Measurements from ENCODE around the gene COASY. TPM values are rescaled to one million over a fixed set of nuclear protein-coding genes. Genes with fewer than 3 reads are reported as not detected.

The COASY gene
- total and polyA plus RNA-seq, 2 of the 4 experiments (the other 2 are of a cell fraction) = 10.6 to 44.0 TPM

DNA sequence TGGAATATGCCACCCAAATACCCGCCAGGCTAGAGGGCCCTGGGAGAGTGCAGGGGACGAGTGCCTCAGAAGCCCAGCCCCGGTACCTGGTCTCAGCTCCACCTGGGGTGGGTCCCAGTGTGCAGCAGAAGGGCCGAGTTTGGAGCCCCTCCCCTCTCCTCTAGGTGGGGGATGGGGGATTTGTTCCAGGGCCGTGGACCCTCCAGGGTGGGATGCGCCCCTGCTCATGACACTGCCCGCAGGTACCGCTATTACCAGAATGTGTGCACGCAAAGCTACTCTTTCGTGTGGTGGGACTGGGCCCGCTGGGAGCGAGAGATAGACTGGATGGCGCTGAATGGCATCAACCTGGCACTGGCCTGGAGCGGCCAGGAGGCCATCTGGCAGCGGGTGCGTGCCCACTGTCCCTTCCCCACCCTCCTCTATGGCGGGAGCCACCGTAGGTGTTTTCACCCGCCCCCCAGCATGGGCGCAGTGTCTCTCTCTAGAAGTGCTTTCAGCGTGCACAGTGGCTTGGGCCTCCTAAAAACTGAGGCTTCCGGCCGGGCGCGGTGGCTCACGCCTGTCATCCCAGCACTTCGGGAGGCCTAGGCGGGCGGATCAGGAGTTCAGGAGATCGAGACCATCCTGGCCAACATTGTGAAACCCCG is 24.7 kb upstream of the COASY start:
- no peak overlapping the region; the same call in 1 of the 2 replicates for H3K56ac ChIP-seq (ENCODE audit: extremely low read depth, insufficient read depth, low read length)
- peak overlapping the region; percentile 96 for H3K14ac ChIP-seq (replicated peaks; ENCODE audit: low read depth, low read length)
- peak overlapping the region; percentile 69 for H2BK120ac ChIP-seq (ENCODE audit: low read depth, low read length)
- BruUV-seq (replicated peaks) = no TSS peak
- no peaks in the 10 kb centered on the region for H3K27me3 ChIP-seq (ENCODE audit: control insufficient read depth, insufficient read depth, low read length)
- peak overlapping the region; percentile 63 for H2BK5ac ChIP-seq (ENCODE audit: low read depth, low read length, poor library complexity, severe bottlenecking)
- in situ Hi-C loops (cut with MboI; ENCODE audit: low sequenced_read_pairs) = no loop called here
- dilution Hi-C loops (cut with HindIII; ENCODE audit: low sequenced_read_pairs, unreplicated experiment) = no loop called here
- H3K9ac ChIP-seq (ENCODE audit: low read depth, low read length) = peak overlapping the region; percentile 81
- H3K27ac ChIP-seq (ENCODE audit: insufficient read depth, low read length) = peak overlapping the region; percentile 55
- H2AK9ac ChIP-seq (replicated peaks; ENCODE audit: low read depth, low read length, poor library complexity) = peak overlapping the region; percentile 99
- ChIA-PET POLR2A (ENCODE audit: unreplicated experiment) (interaction anchor here (1.6 to 1.8 kb wide), 2 partner anchors 114 to 116 kb away, joined by 4 read pairs; partner anchors contain the start of gene CAVIN1), CTCF (interaction anchor here (0.6 to 1.8 kb wide), 4 partner anchors 10 to 368 kb away, joined by 3 to 6 read pairs (median 3); no protein-coding TSS in a partner anchor)
- peaks cover 10% of the 10 kb centered on the region for H3K4me1 ChIP-seq (ENCODE audit: control insufficient read depth, insufficient read depth, low read length)
- H3K23ac ChIP-seq (ENCODE audit: low read depth, low read length) = peak overlapping the region; percentile 92
- H4K5ac ChIP-seq (ENCODE audit: low read depth, low read length) = no peak overlapping the region
- H2BK20ac ChIP-seq (ENCODE audit: low read depth, low read length) = 0 out of 2 replicates have a peak overlapping the region, but pooled peaks have one; percentile 17
- H3K36me3 ChIP-seq (ENCODE audit: control insufficient read depth, insufficient read depth, low read length) = peaks cover 27% of the 10 kb centered on the region
- no peak for DNase-seq
- H3K18ac ChIP-seq (ENCODE audit: low read depth, low read length) = no peak overlapping the region
- no peak for ATAC-seq (ENCODE audit: low read depth)
- H3K79me1 ChIP-seq (ENCODE audit: low read depth in 1 of 2, low read length in 2 of 2) = peaks cover 16 to 32% of the 10 kb centered on the region in 2 experiments
- WGBS, 2 experiments (ENCODE audit: extremely low coverage in 2 of 2, insufficient read length in 1 of 2) = 95% methylated on average over 6 of the region's 31 CpGs; no CpG with 5 or more reads in 1 of the 2 experiments
- intact Hi-C loops (cut with micrococcal nuclease) = no loop called here
- peak overlapping the region; percentile 90 for H3K4me2 ChIP-seq (ENCODE audit: low read depth, low read length)
- peak overlapping the region; percentile 72 to 95 for H4K8ac ChIP-seq (ENCODE audit: low read depth in 2 of 2, low read length in 2 of 2)
- peak overlapping the region; percentile 93 for H2AK5ac ChIP-seq (ENCODE audit: low read depth, low read length)
- peak overlapping the region; percentile 90 for H2AFZ ChIP-seq (replicated peaks; ENCODE audit: low read length, poor library complexity)
- H4K20me1 ChIP-seq (ENCODE audit: insufficient read depth, low read length) = peaks cover 9% of the 10 kb centered on the region; the same call in 1 of the 2 replicates
- peaks cover 26% of the 10 kb centered on the region for H3K9me1 ChIP-seq (ENCODE audit: insufficient read depth, low read length)
- H4K91ac ChIP-seq (ENCODE audit: insufficient read depth, low read depth, low read length) = peak overlapping the region; percentile 98
- no peak overlapping the region for H2BK15ac ChIP-seq (ENCODE audit: low read depth, low read length)
- no peak for TF ChIP-seq POLR2A (IDR thresholded peaks at IDR 0.05; ENCODE audit: low read depth, low read length)
- no peaks in the 10 kb centered on the region for H3K9me3 ChIP-seq (ENCODE audit: control insufficient read depth, insufficient read depth, low read length)
- peak overlapping the region; percentile 97 for H3K4ac ChIP-seq (ENCODE audit: low read depth, low read length)
- H3K4me3 ChIP-seq (ENCODE audit: insufficient read depth, low read depth, low read length) = peak overlapping the region; percentile 53

Measured in IMR-90 (cell line).